HG03108 (cell line): ENCODE results near the gene TBC1D13.
"Not testable (repeated sequence)": the region's sequence is repeated elsewhere in the genome, so short reads cannot be mapped to it uniquely, and the experiment has no call there.

Experiments
- ATAC-seq: cut with Tn5 transposase; IDR thresholded peaks from one replicate; pipeline ENCODE4 v1.9.1; 2021; ENCODE audit warnings: moderate library complexity; ENCODE audit not compliant: unreplicated experiment

Gene TBC1D13

GRCh38 chr9:128786681-128787601, at the start of gene TBC1D13:
Gene TBC1D13 (plus strand): TSS chr9:128787253. CDS start chr9:128787354, 101 bp downstream.
- ATAC-seq, result peak; percentile 87

GRCh38 chr9:128742401-128742800, 44.7 kb upstream of the TBC1D13 start:
- ATAC-seq, result no peak

- ATAC-seq, result no peak
These were observed 43.6 kb upstream of the TBC1D13 start for GRCh38 chr9:128743421-128743820.

- no peak for ATAC-seq
These were observed 39.8 kb upstream of the TBC1D13 start for GRCh38 chr9:128747241-128747640.

GRCh38 chr9:128750926-128751595, 36.0 kb upstream of the TBC1D13 start:
- no peak for ATAC-seq

GRCh38 chr9:128753627-128754026, 33.4 kb upstream of the TBC1D13 start:
- no peak for ATAC-seq

GRCh38 chr9:128757602-128758001, 29.5 kb upstream of the TBC1D13 start:
- no peak for ATAC-seq

GRCh38 chr9:128762671-128763449, 24.2 kb upstream of the TBC1D13 start:
- no peak for ATAC-seq

- ATAC-seq, result no peak
These were observed 22.7 kb upstream of the TBC1D13 start for GRCh38 chr9:128764361-128764760.

GRCh38 chr9:128765499-128765898, 21.6 kb upstream of the TBC1D13 start:
- no peak for ATAC-seq

GRCh38 chr9:128768606-128769005, 18.4 kb upstream of the TBC1D13 start:
- ATAC-seq, result no peak

GRCh38 chr9:128770286-128771030, 16.6 kb upstream of the TBC1D13 start:
- ATAC-seq, result no peak

GRCh38 chr9:128771094-128771721, 15.8 kb upstream of the TBC1D13 start:
- peak; percentile 28 for ATAC-seq

GRCh38 chr9:128771745-128772519, 15.1 kb upstream of the TBC1D13 start, which contains the start of gene ZER1:
Gene ZER1 (minus strand): TSS chr9:128771927. CDS start chr9:128755565, 16,362 bp downstream.
- ATAC-seq, result peak; percentile 92

GRCh38 chr9:128773049-128773448, 14.0 kb upstream of the TBC1D13 start:
- no peak for ATAC-seq

GRCh38 chr9:128774804-128775203, 12.2 kb upstream of the TBC1D13 start:
- ATAC-seq, result no peak

GRCh38 chr9:128780093-128780492, 7.0 kb upstream of the TBC1D13 start:
- not testable (repeated sequence) for ATAC-seq

GRCh38 chr9:128781187-128782070, 5.6 kb upstream of the TBC1D13 start:
- no peak for ATAC-seq
